Skeletal muscle cell (primary cell): Measurements from ENCODE around the gene ST8SIA4.

Experiments used
- DNase-seq: peaks from one replicate; pipeline ENCODE4 v3.0.0-alpha.2; 2010; ENCODE audit warnings: low read depth
- H3K4me3 ChIP-seq: 2 replicates; pipeline ENCODE4 v1.5.1; 2011; ENCODE audit warnings: low read depth, mild to moderate bottlenecking, control low read depth, low read length, moderate library complexity

The ST8SIA4 gene

GRCh38 chr5:100757618-100758017 lies 145.5 kb downstream of the ST8SIA4 start:
- no peak for DNase-seq

More at GRCh38 chr5:100757618-100758017, 145.5 kb downstream of the ST8SIA4 start:
- H3K4me3 ChIP-seq: no peak overlapping the region
